HepG2 (cell line): ENCODE data around the gene UBE2E1. TPM values are rescaled to one million over a fixed set of nuclear protein-coding genes. Genes with fewer than 3 reads are reported as not detected.

Source experiments
- CBX2 ChIP-seq, 2 experiments: fragments of 200-600 bp in 1 of 2; sonication (generic); formaldehyde crosslinking in 1 of 2; IDR thresholded peaks; 2 replicates each; pipeline versions ENCODE4 v1.7.0 to v1.8.1; 2018 to 2022; ENCODE audit warnings: low read depth in 2 of 2, low read length in 1 of 2, mild to moderate bottlenecking in 1 of 2, missing genetic modification reagents in 1 of 2
- CC2D1A ChIP-seq: sonication (generic); formaldehyde crosslinking; IDR thresholded peaks from 2 replicates; pipeline ENCODE4 v1.8.1; 2023; ENCODE audit warnings: mild to moderate bottlenecking, missing genetic modification reagents
- CREB1 ChIP-seq, 2 experiments: fragments of 450-650 bp in 1 of 2; IDR thresholded peaks; 2 replicates each; pipeline ENCODE4 v1.6.1; 2016 to 2017; ENCODE audit warnings: control low read depth in 1 of 2, mild to moderate bottlenecking in 1 of 2, missing compliant biosample characterization in 1 of 2, missing genetic modification characterization in 1 of 2
- CREBL2 ChIP-seq: sonication (generic); formaldehyde crosslinking; IDR thresholded peaks from 2 replicates; pipeline ENCODE4 v1.8.1; 2023; ENCODE audit warnings: missing genetic modification reagents, mild to moderate bottlenecking, borderline replicate concordance
- FLYWCH1 ChIP-seq: sonication (generic); formaldehyde crosslinking; IDR thresholded peaks from 2 replicates; pipeline ENCODE4 v1.8.1; 2023; ENCODE audit warnings: mild to moderate bottlenecking, missing genetic modification reagents
- FOSL1 ChIP-seq: sonication (generic); formaldehyde crosslinking; IDR thresholded peaks from 2 replicates; pipeline ENCODE4 v1.9.0; 2021; ENCODE audit warnings: missing genetic modification reagents, borderline replicate concordance
- GMEB1 ChIP-seq: sonication (generic); formaldehyde crosslinking; IDR thresholded peaks from 2 replicates; pipeline ENCODE4 v1.5.1; 2020; ENCODE audit warnings: missing genetic modification reagents, mild to moderate bottlenecking, borderline replicate concordance
- HMG20B ChIP-seq: conservative IDR thresholded peaks from 2 replicates; pipeline ENCODE4 v1.6.1; 2016; ENCODE audit warnings: missing genetic modification reagents, missing compliant biosample characterization
- ISL2 ChIP-seq: sonication (generic); formaldehyde crosslinking; IDR thresholded peaks from 2 replicates; pipeline ENCODE4 v1.5.0; 2020; ENCODE audit warnings: missing genetic modification reagents
- JUND ChIP-seq: sonication (generic); formaldehyde crosslinking; IDR thresholded peaks from 2 replicates; pipeline ENCODE4 v1.8.0; 2022; ENCODE audit warnings: mild to moderate bottlenecking, missing genetic modification reagents
- MAX ChIP-seq: IDR thresholded peaks from 2 replicates; pipeline ENCODE4 v1.6.1; 2012; ENCODE audit warnings: inconsistent platforms
- SMAD9 ChIP-seq: sonication (generic); formaldehyde crosslinking; IDR thresholded peaks from 2 replicates; pipeline ENCODE4 v1.5.1; 2020; ENCODE audit warnings: mild to moderate bottlenecking, missing genetic modification reagents
- SOX6 ChIP-seq, 2 experiments: fragments of 450-650 bp in 1 of 2; sonication (generic) in 1 of 2; formaldehyde crosslinking in 1 of 2; IDR thresholded peaks; 2 replicates each; pipeline versions ENCODE4 v1.4.0 to v1.6.1; 2017 to 2020; ENCODE audit warnings: antibody characterized with exemption in 1 of 2, mild to moderate bottlenecking in 1 of 2, missing genetic modification reagents in 1 of 2
- SP5 ChIP-seq: IDR thresholded peaks from 2 replicates; pipeline ENCODE4 v1.6.1; 2016; ENCODE audit warnings: low read depth, borderline replicate concordance
- TEAD3 ChIP-seq: optimal IDR thresholded peaks from 2 replicates; pipeline ENCODE3; 2016; ENCODE audit warnings: borderline replicate concordance
- THAP11 ChIP-seq: IDR thresholded peaks from 2 replicates; pipeline ENCODE4 v1.6.1; 2016; ENCODE audit warnings: missing biosample characterization, missing genetic modification reagents
- TRAFD1 ChIP-seq: sonication (generic); formaldehyde crosslinking; IDR thresholded peaks from 2 replicates; pipeline ENCODE4 v1.5.1; 2020; ENCODE audit warnings: missing genetic modification reagents, mild to moderate bottlenecking, borderline replicate concordance
- ZFP37 ChIP-seq: sonication (generic); formaldehyde crosslinking; IDR thresholded peaks from 2 replicates; pipeline ENCODE4 v1.4.0; 2020; ENCODE audit warnings: missing genetic modification reagents, borderline replicate concordance
- ZNF251 ChIP-seq: sonication (generic); formaldehyde crosslinking; IDR thresholded peaks from 2 replicates; pipeline ENCODE4 v1.9.0; 2021; ENCODE audit warnings: mild to moderate bottlenecking, missing genetic modification reagents
- ZNF3 ChIP-seq: IDR thresholded peaks from 2 replicates; pipeline ENCODE4 v1.7.0; 2017; ENCODE audit warnings: inconsistent platforms
- ZNF687 ChIP-seq: sonication (generic); formaldehyde crosslinking; IDR thresholded peaks from 2 replicates; pipeline ENCODE4 v1.5.1; 2020; ENCODE audit warnings: mild to moderate bottlenecking, missing genetic modification reagents, moderate library complexity
- ZNF709 ChIP-seq: sonication (generic); formaldehyde crosslinking; IDR thresholded peaks from 2 replicates; pipeline ENCODE4 v1.5.0; 2020; ENCODE audit warnings: mild to moderate bottlenecking, missing genetic modification reagents
- ZNF790 ChIP-seq: sonication (generic); formaldehyde crosslinking; IDR thresholded peaks from 2 replicates; pipeline ENCODE4 v1.8.0; 2022; ENCODE audit warnings: missing genetic modification reagents, mild to moderate bottlenecking, borderline replicate concordance
- polyA plus RNA-seq, 8 experiments: library from polyadenylated mRNA; depleted of rRNA in 3 of 8; stranded (reverse) in 7 of 8; unstranded in 1 of 8; fragments of >200 nt; fragmentation: Illumina TruSeq in 4 of 8; extraction: Trizol in 4 of 8; gene quantifications; 2 replicates each; pipeline versions ENCODE4 v1.2.1 to v1.2.3, GENCODE V29; 2011 to 2016; ENCODE audit warnings: low read depth in 4 of 8, missing spikeins in 1 of 8, mixed read lengths in 1 of 8; ENCODE audit not compliant: insufficient read depth in 1 of 8
- total RNA-seq, 5 experiments: library from RNA; depleted of rRNA; stranded (reverse); fragments of >200 nt; fragmentation: Illumina TruSeq; extraction: Trizol; gene quantifications; 2 replicates each; pipeline ENCODE4 v1.2.3, GENCODE V29; 2016; ENCODE audit warnings: low read depth in 1 of 5

The UBE2E1 gene
- total and polyA plus RNA-seq, 2 of the 13 experiments (the other 11 are each of a cell fraction or from before 2014, with no cell fraction given): 55.4 to 61.8 TPM

GRCh38 chr3:23900744-23901143 is 95.0 kb downstream of the UBE2E1 start (continued):
- no peak for TF ChIP-seq MAX
- TF ChIP-seq SMAD9: no peak
- TF ChIP-seq ZNF3 (CRISPR knock-in tag): no peak
- no peak for TF ChIP-seq FLYWCH1 (CRISPR knock-in tag)
- no peak for TF ChIP-seq ZNF251 (CRISPR knock-in tag)
- TF ChIP-seq ZNF790 (CRISPR knock-in tag): no peak
- no peak for TF ChIP-seq HMG20B (CRISPR knock-in tag)
- no peak for TF ChIP-seq ZFP37 (CRISPR knock-in tag)
- peak; percentile 45 for TF ChIP-seq TEAD3
- TF ChIP-seq CREB1 (IDR thresholded peaks at IDR 0.05): no peak
- 0 out of 2 replicates have a peak, but pooled peaks have one; percentile 18 for TF ChIP-seq CREB1 (CRISPR knock-in tag; IDR thresholded peaks at IDR 0.05)
- no peak for TF ChIP-seq CC2D1A (CRISPR knock-in tag)
- TF ChIP-seq GMEB1 (CRISPR knock-in tag): no peak
- no peak for TF ChIP-seq JUND (CRISPR knock-in tag)
- TF ChIP-seq THAP11 (CRISPR knock-in tag): peak; percentile 45; the same call in 1 of the 2 replicates
- no peak for TF ChIP-seq FOSL1 (CRISPR knock-in tag)
- TF ChIP-seq CREBL2: no peak
- no peak for TF ChIP-seq CBX2 (IDR thresholded peaks at IDR 0.05; ENCODE audit: low read depth, low read length)
- TF ChIP-seq CBX2 (CRISPR knock-in tag; IDR thresholded peaks at IDR 0.05; ENCODE audit: low read depth): no peak
- no peak for TF ChIP-seq ZNF709 (CRISPR knock-in tag)
- no peak for TF ChIP-seq ZNF687 (CRISPR knock-in tag)
- no peak for TF ChIP-seq SOX6 (IDR thresholded peaks at IDR 0.05)
- peak; percentile 79 for TF ChIP-seq SOX6 (CRISPR knock-in tag; IDR thresholded peaks at IDR 0.05)
- 0 out of 2 replicates have a peak, but pooled peaks have one; percentile 41 for TF ChIP-seq ISL2 (CRISPR knock-in tag)
- no peak for TF ChIP-seq SP5
- no peak for TF ChIP-seq TRAFD1 (CRISPR knock-in tag)
